Stimulated activated CD8-positive, alpha-beta memory T cell treated with anti-CD3 and anti-CD28 coated beads, Interleukin-15, amount 100 ng/mL, for 24 hours (primary cell): ENCODE measurements around the gene SYT9.
"Not testable (repeated sequence)": the region's sequence is repeated elsewhere in the genome, so short reads cannot be mapped to it uniquely, and the experiment has no call there.

Experiments
- DNase-seq: peaks from one replicate; pipeline ENCODE4 v3.0.0-alpha.2; 2020; ENCODE audit warnings: low read depth

The SYT9 gene

GRCh38 chr11:7272373-7272772 lies 20.7 kb downstream of the SYT9 start:
- no peak for DNase-seq

- no peak for DNase-seq
Measured at GRCh38 chr11:7275133-7275532, 23.4 kb downstream of the SYT9 start.

- no peak for DNase-seq
Measured at GRCh38 chr11:7278314-7278917, 26.7 kb downstream of the SYT9 start.

- DNase-seq: no peak
Measured at GRCh38 chr11:7279676-7280075, 28.0 kb downstream of the SYT9 start.

- no peak for DNase-seq
Measured at GRCh38 chr11:7281079-7281478, 29.4 kb downstream of the SYT9 start.

- DNase-seq: no peak
Measured at GRCh38 chr11:7281809-7282208, 30.1 kb downstream of the SYT9 start.

GRCh38 chr11:7286178-7286577 lies 34.5 kb downstream of the SYT9 start:
- DNase-seq: no peak

GRCh38 chr11:7291100-7291829 lies 39.6 kb downstream of the SYT9 start:
- no peak for DNase-seq

- DNase-seq: no peak
Measured at GRCh38 chr11:7292922-7293321, 41.2 kb downstream of the SYT9 start.

- DNase-seq: no peak
Measured at GRCh38 chr11:7299393-7299792, 47.7 kb downstream of the SYT9 start.

GRCh38 chr11:7300281-7300680 lies 48.6 kb downstream of the SYT9 start:
- no peak for DNase-seq

GRCh38 chr11:7303146-7303545 lies 51.4 kb downstream of the SYT9 start:
- no peak for DNase-seq

GRCh38 chr11:7306900-7307299 lies 55.2 kb downstream of the SYT9 start:
- no peak for DNase-seq

GRCh38 chr11:7307836-7308235 lies 56.1 kb downstream of the SYT9 start:
- DNase-seq: no peak

GRCh38 chr11:7311903-7312302 lies 60.2 kb downstream of the SYT9 start:
- no peak for DNase-seq

GRCh38 chr11:7314811-7315604 lies 63.3 kb downstream of the SYT9 start:
- no peak for DNase-seq

- no peak for DNase-seq
Measured at GRCh38 chr11:7319501-7319900, 67.8 kb downstream of the SYT9 start.

GRCh38 chr11:7320306-7320705 lies 68.6 kb downstream of the SYT9 start:
- DNase-seq: no peak

- no peak for DNase-seq
Measured at GRCh38 chr11:7321473-7322450, 70.1 kb downstream of the SYT9 start.

GRCh38 chr11:7332451-7332850 lies 80.7 kb downstream of the SYT9 start:
- DNase-seq: no peak

- DNase-seq: no peak
Measured at GRCh38 chr11:7332962-7333361, 81.3 kb downstream of the SYT9 start.

- not testable (repeated sequence) for DNase-seq
Measured at GRCh38 chr11:7335442-7335841, 83.7 kb downstream of the SYT9 start.
